HepG2 (cell line): Measurements from ENCODE around the gene COG4.
A peak's percentile ranks its signal among the peaks of the same experiment; 100 is the strongest.

Experiments
- ARHGAP35 ChIP-seq: sonication (generic); formaldehyde crosslinking; IDR thresholded peaks from 2 replicates; pipeline ENCODE4 v1.9.0; 2022; ENCODE audit warnings: mild to moderate bottlenecking, inconsistent platforms, moderate library complexity, missing genetic modification reagents, borderline replicate concordance
- CTCF ChIP-seq: sonication (generic); formaldehyde crosslinking; IDR thresholded peaks from 2 replicates; pipeline ENCODE4 v1.5.0; 2020; ENCODE audit warnings: mild to moderate bottlenecking, missing genetic modification reagents, moderate library complexity
- FOXJ3 ChIP-seq: sonication (generic); formaldehyde crosslinking; IDR thresholded peaks from 2 replicates; pipeline ENCODE4 v1.4.0; 2020; ENCODE audit warnings: missing genetic modification reagents, mild to moderate bottlenecking, borderline replicate concordance
- IKZF5 ChIP-seq: IDR thresholded peaks from 2 replicates; pipeline ENCODE4 v1.6.1; 2018; ENCODE audit warnings: missing genetic modification reagents, mild to moderate bottlenecking, missing compliant biosample characterization
- MAFG ChIP-seq: sonication (generic); formaldehyde crosslinking; IDR thresholded peaks from 2 replicates; pipeline ENCODE4 v1.5.1; 2020; ENCODE audit warnings: mild to moderate bottlenecking, missing genetic modification reagents
- MIXL1 ChIP-seq: IDR thresholded peaks from 2 replicates; pipeline ENCODE4 v1.6.1; 2016
- POGZ ChIP-seq: sonication (generic); formaldehyde crosslinking; IDR thresholded peaks from 2 replicates; pipeline ENCODE4 v1.4.0; 2020; ENCODE audit warnings: mild to moderate bottlenecking, missing genetic modification reagents
- POLR2A ChIP-seq, 2 experiments: IDR thresholded peaks; 2 replicates each; pipeline ENCODE4 v1.6.1; 2011; ENCODE audit warnings: low read depth in 2 of 2, low read length in 2 of 2, mild to moderate bottlenecking in 1 of 2, moderate library complexity in 1 of 2; ENCODE audit not compliant: insufficient read depth in 1 of 2
- TAF1 ChIP-seq: sonication (generic); formaldehyde crosslinking; IDR thresholded peaks from 2 replicates; pipeline ENCODE4 v1.4.0; 2020; ENCODE audit warnings: missing genetic modification reagents
- ZNF296 ChIP-seq: sonication (generic); formaldehyde crosslinking; conservative IDR thresholded peaks from 2 replicates; pipeline ENCODE4 v1.5.0; 2020; ENCODE audit warnings: mild to moderate bottlenecking, missing genetic modification reagents
- ZNF761 ChIP-seq: sonication (generic); formaldehyde crosslinking; conservative IDR thresholded peaks from 2 replicates; pipeline ENCODE4 v1.4.0; 2020; ENCODE audit warnings: mild to moderate bottlenecking, missing genetic modification reagents

DNA sequence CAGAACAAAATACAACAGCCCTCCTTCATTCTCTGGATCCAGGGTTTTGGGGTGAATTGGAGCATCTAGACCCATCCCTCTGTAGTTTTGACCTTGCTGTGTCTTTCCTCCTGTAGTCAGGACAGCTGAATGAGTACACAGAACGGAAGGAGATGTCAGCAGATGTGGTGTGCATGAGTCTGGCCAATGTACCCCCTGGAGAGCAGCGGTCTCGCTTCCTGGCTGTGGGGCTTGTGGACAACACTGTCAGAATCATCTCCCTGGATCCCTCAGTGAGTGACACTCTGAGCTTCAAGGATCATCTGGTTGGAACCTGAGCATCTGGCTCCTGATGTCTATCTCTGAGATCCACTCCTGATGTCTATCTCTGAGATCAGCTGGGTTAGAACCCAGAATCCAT is 32.7 kb upstream of the COG4 start:
- no peak for TF ChIP-seq POGZ
- no peak for TF ChIP-seq FOXJ3
- no peak for TF ChIP-seq CTCF
- TF ChIP-seq ZNF761 (CRISPR knock-in tag), result no peak
- TF ChIP-seq ZNF296 (CRISPR knock-in tag), result no peak
- no peak for TF ChIP-seq TAF1 (CRISPR knock-in tag)
- TF ChIP-seq MIXL1, result no peak
- TF ChIP-seq ARHGAP35, result no peak
- no peak for TF ChIP-seq MAFG (CRISPR knock-in tag)
- 0 out of 4 replicates have a peak, but pooled peaks of 1 of the 2 experiments have one; percentile 28 for TF ChIP-seq POLR2A (IDR thresholded peaks at IDR 0.05; ENCODE audit: insufficient read depth in 1 of 2, low read depth in 2 of 2, low read length in 2 of 2)
- no peak for TF ChIP-seq IKZF5 (CRISPR knock-in tag)
